ENCODE measurements around the gene ADAMTS9.

DNA sequence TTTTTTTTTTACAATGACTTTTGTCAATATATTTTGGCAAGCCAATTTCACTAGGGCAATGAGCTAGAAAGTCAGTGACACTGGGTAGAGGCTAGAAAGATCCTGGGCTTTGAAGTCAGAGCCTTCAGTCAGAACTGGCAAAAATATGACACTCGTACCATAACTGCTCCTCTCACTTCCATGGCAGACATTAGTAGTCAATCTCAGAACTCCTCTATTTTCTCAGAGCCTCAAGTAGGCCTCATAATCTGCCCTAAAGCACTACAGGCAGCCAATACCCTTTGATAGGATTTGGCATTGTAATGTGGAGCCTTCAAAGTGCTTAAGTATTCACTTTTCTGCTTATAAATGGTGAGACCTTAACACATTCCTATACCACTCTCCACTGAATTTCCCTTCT lies 67.8 kb downstream of the ADAMTS9 start:
- TF ChIP-seq, protein P1, sequence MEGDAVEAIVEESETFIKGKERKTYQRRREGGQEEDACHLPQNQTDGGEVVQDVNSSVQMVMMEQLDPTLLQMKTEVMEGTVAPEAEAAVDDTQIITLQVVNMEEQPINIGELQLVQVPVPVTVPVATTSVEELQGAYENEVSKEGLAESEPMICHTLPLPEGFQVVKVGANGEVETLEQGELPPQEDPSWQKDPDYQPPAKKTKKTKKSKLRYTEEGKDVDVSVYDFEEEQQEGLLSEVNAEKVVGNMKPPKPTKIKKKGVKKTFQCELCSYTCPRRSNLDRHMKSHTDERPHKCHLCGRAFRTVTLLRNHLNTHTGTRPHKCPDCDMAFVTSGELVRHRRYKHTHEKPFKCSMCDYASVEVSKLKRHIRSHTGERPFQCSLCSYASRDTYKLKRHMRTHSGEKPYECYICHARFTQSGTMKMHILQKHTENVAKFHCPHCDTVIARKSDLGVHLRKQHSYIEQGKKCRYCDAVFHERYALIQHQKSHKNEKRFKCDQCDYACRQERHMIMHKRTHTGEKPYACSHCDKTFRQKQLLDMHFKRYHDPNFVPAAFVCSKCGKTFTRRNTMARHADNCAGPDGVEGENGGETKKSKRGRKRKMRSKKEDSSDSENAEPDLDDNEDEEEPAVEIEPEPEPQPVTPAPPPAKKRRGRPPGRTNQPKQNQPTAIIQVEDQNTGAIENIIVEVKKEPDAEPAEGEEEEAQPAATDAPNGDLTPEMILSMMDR (IDR thresholded peaks at IDR 0.05) = no peak
- TF ChIP-seq EZH2 (IDR thresholded peaks at IDR 0.05; ENCODE audit: borderline replicate concordance, insufficient read depth, low read depth, low read length, poor library complexity, severe bottlenecking) = no peak

Measured in B cell (primary cell).